HepG2 (cell line): ENCODE data around the gene PDC.

Source experiments
- CREB1 ChIP-seq, 2 experiments: fragments of 450-650 bp in 1 of 2; IDR thresholded peaks; 2 replicates each; pipeline ENCODE4 v1.6.1; 2016 to 2017; ENCODE audit warnings: control low read depth in 1 of 2, mild to moderate bottlenecking in 1 of 2, missing compliant biosample characterization in 1 of 2, missing genetic modification characterization in 1 of 2
- CTCF ChIP-seq: sonication (generic); formaldehyde crosslinking; IDR thresholded peaks from 2 replicates; pipeline ENCODE4 v1.5.0; 2020; ENCODE audit warnings: mild to moderate bottlenecking, missing genetic modification reagents, moderate library complexity
- MAFF ChIP-seq: IDR thresholded peaks from 2 replicates; pipeline ENCODE4 v1.6.1; 2011; ENCODE audit warnings: low read depth, low read length, improper control_type of control experiment
- ZFP1 ChIP-seq: IDR thresholded peaks from 2 replicates; pipeline ENCODE4 v1.6.1; 2016
- TF ChIP-seq, protein P1 (sequence below), 2 experiments: sonication (generic) in 1 of 2; formaldehyde crosslinking in 1 of 2; IDR thresholded peaks; 2 replicates each; pipeline versions ENCODE4 v1.5.1 to v1.6.1; 2011 to 2020; ENCODE audit warnings: borderline replicate concordance in 1 of 2, low read depth in 1 of 2, low read length in 1 of 2, mild to moderate bottlenecking in 1 of 2, missing genetic modification reagents in 1 of 2, moderate library complexity in 1 of 2

GRCh38 chr1:186474208-186474607 is 13.3 kb upstream of the PDC start:
- TF ChIP-seq ZFP1 (no peak), MAFF (no peak), CREB1 (IDR thresholded peaks at IDR 0.05) (no peak), CREB1 (CRISPR knock-in tag; IDR thresholded peaks at IDR 0.05) (no peak), CTCF (no peak)
- TF ChIP-seq, protein P1, sequence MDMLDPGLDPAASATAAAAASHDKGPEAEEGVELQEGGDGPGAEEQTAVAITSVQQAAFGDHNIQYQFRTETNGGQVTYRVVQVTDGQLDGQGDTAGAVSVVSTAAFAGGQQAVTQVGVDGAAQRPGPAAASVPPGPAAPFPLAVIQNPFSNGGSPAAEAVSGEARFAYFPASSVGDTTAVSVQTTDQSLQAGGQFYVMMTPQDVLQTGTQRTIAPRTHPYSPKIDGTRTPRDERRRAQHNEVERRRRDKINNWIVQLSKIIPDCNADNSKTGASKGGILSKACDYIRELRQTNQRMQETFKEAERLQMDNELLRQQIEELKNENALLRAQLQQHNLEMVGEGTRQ (IDR thresholded peaks at IDR 0.05; ENCODE audit: low read depth, low read length), result no peak
- TF ChIP-seq, protein P1 (CRISPR knock-in tag; IDR thresholded peaks at IDR 0.05; ENCODE audit: borderline replicate concordance), result no peak
